BLaER1 (cell line): Measurements from ENCODE around the gene DNAH11.

ENCODE experiments used
- H3K27ac ChIP-seq: shearing (Covaris generic); formaldehyde crosslinking; 2 replicates; pipeline ENCODE4 v1.8.1; 2022
- H3K27me3 ChIP-seq: shearing (Covaris generic); formaldehyde crosslinking; 2 replicates; pipeline ENCODE4 v1.8.1; 2022
- H3K36me3 ChIP-seq: shearing (Covaris generic); formaldehyde crosslinking; 2 replicates; pipeline ENCODE4 v1.8.1; 2022
- H3K4me1 ChIP-seq: shearing (Covaris generic); formaldehyde crosslinking; 2 replicates; pipeline ENCODE4 v1.8.1; 2022
- H3K4me2 ChIP-seq: shearing (Covaris generic); formaldehyde crosslinking; 2 replicates; pipeline ENCODE4 v1.8.1; 2022
- H3K4me3 ChIP-seq: shearing (Covaris generic); formaldehyde crosslinking; 2 replicates; pipeline ENCODE4 v1.8.1; 2022
- H3K9ac ChIP-seq: shearing (Covaris generic); formaldehyde crosslinking; 2 replicates; pipeline ENCODE4 v1.8.1; 2022
- H3K9me3 ChIP-seq: shearing (Covaris generic); formaldehyde crosslinking; 2 replicates; pipeline ENCODE4 v1.8.1; 2022
- H4K20me1 ChIP-seq: shearing (Covaris generic); formaldehyde crosslinking; 2 replicates; pipeline ENCODE4 v1.8.1; 2022
- Cebpa-rat ChIP-seq: shearing (Covaris generic); IDR thresholded peaks from 2 replicates; pipeline ENCODE4 v1.8.1; 2022

DNAH11 gene

GRCh38 chr7:21616796-21617436, 74.1 kb downstream of the DNAH11 start:
- no peaks in the 10 kb centered on the region for H3K4me1 ChIP-seq
- no peak overlapping the region for H3K27ac ChIP-seq
- no peak overlapping the region for H3K4me3 ChIP-seq
- no peaks in the 10 kb centered on the region for H3K27me3 ChIP-seq
- H4K20me1 ChIP-seq = no peaks in the 10 kb centered on the region
- H3K4me2 ChIP-seq = no peak overlapping the region
- TF ChIP-seq Cebpa-rat = no peak
- no peak overlapping the region for H3K9ac ChIP-seq
- no peaks in the 10 kb centered on the region for H3K9me3 ChIP-seq
- H3K36me3 ChIP-seq = no peaks in the 10 kb centered on the region

DNA sequence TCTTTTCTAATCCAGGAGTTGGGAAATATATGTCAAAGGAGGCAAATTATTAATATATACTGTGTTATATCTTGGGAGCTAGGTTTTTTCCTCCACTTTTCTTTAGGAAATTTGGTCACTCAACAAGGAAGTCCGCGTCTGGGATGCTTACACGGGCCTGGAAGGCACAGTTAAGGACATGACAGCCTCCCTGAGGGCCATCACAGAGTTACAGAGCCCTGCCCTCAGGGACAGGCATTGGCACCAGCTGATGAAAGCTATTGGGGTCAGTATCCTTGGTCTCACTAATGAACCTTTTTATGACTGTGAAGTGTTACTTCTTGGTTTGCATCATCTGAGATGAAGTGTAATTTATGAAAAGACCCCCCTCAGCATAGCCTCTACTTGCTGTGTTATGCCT, 74.7 kb downstream of the DNAH11 start:
- Histone ChIP-seq H3K36me3 (no peaks in the 10 kb centered on the region), H3K27me3 (no peaks in the 10 kb centered on the region), H3K27ac (no peak overlapping the region), H3K9ac (no peak overlapping the region), H3K4me1 (no peaks in the 10 kb centered on the region), H3K4me3 (no peak overlapping the region), H3K9me3 (no peaks in the 10 kb centered on the region), H4K20me1 (no peaks in the 10 kb centered on the region), H3K4me2 (no peak overlapping the region)
- no peak for TF ChIP-seq Cebpa-rat

DNA sequence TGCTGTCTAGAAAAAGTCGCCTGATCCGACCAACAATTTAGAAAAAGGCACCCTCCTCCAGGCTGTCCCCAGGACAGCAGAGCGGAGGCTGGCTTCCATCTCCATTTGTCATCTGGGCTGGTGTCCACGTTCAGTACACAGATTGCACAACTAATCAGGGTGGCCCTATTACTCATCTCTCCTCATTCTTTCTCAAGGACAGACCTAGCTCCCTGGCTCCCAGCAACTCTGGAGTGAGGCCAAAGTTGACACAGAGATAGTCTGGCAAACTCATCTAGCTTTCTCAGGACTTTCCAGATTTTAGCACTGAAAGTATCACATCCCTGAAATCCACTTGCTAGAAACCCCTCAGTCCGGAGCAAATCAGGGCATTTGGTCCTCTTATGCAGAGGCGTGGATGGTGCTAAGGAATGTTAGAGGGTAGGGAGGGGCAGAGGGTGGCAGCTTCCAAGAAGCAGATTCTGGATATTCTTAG, 75.1 kb downstream of the DNAH11 start:
- no peaks in the 10 kb centered on the region for H3K9me3 ChIP-seq
- no peak overlapping the region for H3K9ac ChIP-seq
- H3K27me3 ChIP-seq = no peaks in the 10 kb centered on the region
- no peak overlapping the region for H3K27ac ChIP-seq
- TF ChIP-seq Cebpa-rat = no peak
- H3K36me3 ChIP-seq = no peaks in the 10 kb centered on the region
- no peaks in the 10 kb centered on the region for H3K4me1 ChIP-seq
- H3K4me2 ChIP-seq = no peak overlapping the region
- no peaks in the 10 kb centered on the region for H4K20me1 ChIP-seq
- no peak overlapping the region for H3K4me3 ChIP-seq

- no peaks in the 10 kb centered on the region for H3K9me3 ChIP-seq
- H3K27ac ChIP-seq = no peak overlapping the region
- H3K4me1 ChIP-seq = no peaks in the 10 kb centered on the region
- no peak for TF ChIP-seq Cebpa-rat
- no peaks in the 10 kb centered on the region for H3K27me3 ChIP-seq
- no peak overlapping the region for H3K4me3 ChIP-seq
- H4K20me1 ChIP-seq = no peaks in the 10 kb centered on the region
- H3K9ac ChIP-seq = no peak overlapping the region
- no peak overlapping the region for H3K4me2 ChIP-seq
- H3K36me3 ChIP-seq = no peaks in the 10 kb centered on the region
Measured at GRCh38 chr7:21618706-21619105, 75.9 kb downstream of the DNAH11 start.

- no peaks in the 10 kb centered on the region for H3K4me1 ChIP-seq
- no peaks in the 10 kb centered on the region for H3K27me3 ChIP-seq
- H3K4me2 ChIP-seq = no peak overlapping the region
- H4K20me1 ChIP-seq = no peaks in the 10 kb centered on the region
- H3K9ac ChIP-seq = no peak overlapping the region
- H3K27ac ChIP-seq = no peak overlapping the region
- H3K36me3 ChIP-seq = no peaks in the 10 kb centered on the region
- H3K9me3 ChIP-seq = no peaks in the 10 kb centered on the region
- H3K4me3 ChIP-seq = no peak overlapping the region
- TF ChIP-seq Cebpa-rat = no peak
Measured at GRCh38 chr7:21620054-21620453, 77.2 kb downstream of the DNAH11 start.

- H3K9me3 ChIP-seq = no peaks in the 10 kb centered on the region
- no peak overlapping the region for H3K4me2 ChIP-seq
- no peaks in the 10 kb centered on the region for H3K36me3 ChIP-seq
- H3K27me3 ChIP-seq = no peaks in the 10 kb centered on the region
- no peak for TF ChIP-seq Cebpa-rat
- H3K9ac ChIP-seq = no peak overlapping the region
- no peaks in the 10 kb centered on the region for H3K4me1 ChIP-seq
- no peak overlapping the region for H3K27ac ChIP-seq
- H4K20me1 ChIP-seq = no peaks in the 10 kb centered on the region
- H3K4me3 ChIP-seq = no peak overlapping the region
Measured at GRCh38 chr7:21624320-21624719, 81.5 kb downstream of the DNAH11 start.

DNA sequence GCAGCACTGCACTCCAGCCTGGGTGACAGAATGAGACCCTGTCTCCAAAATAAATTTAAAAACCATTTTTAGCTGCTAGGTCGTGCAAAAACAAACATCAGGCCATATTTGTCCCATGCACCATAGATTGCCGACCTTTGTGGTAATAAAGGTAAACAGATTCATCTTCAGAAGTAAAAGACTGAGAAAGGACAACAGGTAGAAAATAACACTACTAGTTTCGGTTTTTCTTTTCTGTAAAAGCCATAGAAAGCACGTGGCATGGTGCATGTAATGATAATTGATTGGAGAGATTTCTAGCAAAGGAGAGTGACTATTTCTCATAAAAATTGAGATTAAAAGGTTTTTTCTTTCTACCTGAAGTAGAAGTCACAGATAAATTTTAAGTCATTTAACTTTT, 93.9 kb downstream of the DNAH11 start:
- peaks cover 4% of the 10 kb centered on the region for H3K9me3 ChIP-seq

DNA sequence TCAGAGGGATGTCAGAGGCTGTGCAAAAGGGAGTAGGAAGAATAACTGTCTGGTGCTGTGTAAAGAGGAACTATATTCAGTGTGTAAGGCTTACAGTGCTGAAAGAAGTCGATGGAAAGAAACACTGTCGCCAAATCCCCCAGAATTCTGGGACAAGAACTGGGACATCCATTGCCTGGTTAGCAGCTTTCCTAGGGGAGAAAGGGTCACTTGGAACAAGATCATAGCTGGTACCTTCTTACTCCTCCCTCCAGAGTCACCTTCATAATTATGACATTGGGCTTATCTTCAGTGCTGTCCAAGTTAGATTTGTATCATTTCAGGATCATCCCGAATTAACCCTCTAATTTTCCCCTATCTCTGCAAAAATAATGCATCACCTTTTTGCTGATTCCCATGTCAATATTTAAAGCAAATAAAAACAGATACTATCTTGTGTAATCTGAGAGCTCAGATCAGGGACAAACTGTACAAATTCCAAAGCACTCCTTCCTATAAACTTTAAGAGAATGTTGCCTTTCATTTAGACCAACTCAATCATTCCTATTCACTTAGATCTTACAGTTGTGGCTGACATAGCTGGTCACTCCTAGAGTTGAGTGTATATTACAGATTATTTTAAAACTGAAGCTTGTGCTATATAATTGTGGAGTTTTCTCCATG, 96.5 kb downstream of the DNAH11 start:
- Histone ChIP-seq H3K4me1 (no peaks in the 10 kb centered on the region), H3K27ac (no peak overlapping the region), H3K9me3 (no peaks in the 10 kb centered on the region), H3K4me2 (no peak overlapping the region), H3K27me3 (no peaks in the 10 kb centered on the region), H4K20me1 (no peaks in the 10 kb centered on the region), H3K36me3 (no peaks in the 10 kb centered on the region), H3K4me3 (no peak overlapping the region), H3K9ac (no peak overlapping the region)
- no peak for TF ChIP-seq Cebpa-rat

More for the DNA sequence above, 93.9 kb downstream of the DNAH11 start:
- Histone ChIP-seq H3K4me3 (no peak overlapping the region), H3K9ac (no peak overlapping the region), H4K20me1 (no peaks in the 10 kb centered on the region), H3K4me1 (no peaks in the 10 kb centered on the region), H3K36me3 (no peaks in the 10 kb centered on the region), H3K27me3 (no peaks in the 10 kb centered on the region), H3K4me2 (no peak overlapping the region), H3K27ac (no peak overlapping the region)
- no peak for TF ChIP-seq Cebpa-rat

- Histone ChIP-seq H4K20me1 (no peaks in the 10 kb centered on the region), H3K9ac (no peak overlapping the region), H3K36me3 (no peaks in the 10 kb centered on the region), H3K9me3 (no peaks in the 10 kb centered on the region), H3K27ac (no peak overlapping the region), H3K27me3 (no peaks in the 10 kb centered on the region), H3K4me1 (no peaks in the 10 kb centered on the region), H3K4me3 (no peak overlapping the region), H3K4me2 (no peak overlapping the region)
- TF ChIP-seq Cebpa-rat = no peak
Measured at GRCh38 chr7:21640105-21640504, 97.3 kb downstream of the DNAH11 start.

DNA sequence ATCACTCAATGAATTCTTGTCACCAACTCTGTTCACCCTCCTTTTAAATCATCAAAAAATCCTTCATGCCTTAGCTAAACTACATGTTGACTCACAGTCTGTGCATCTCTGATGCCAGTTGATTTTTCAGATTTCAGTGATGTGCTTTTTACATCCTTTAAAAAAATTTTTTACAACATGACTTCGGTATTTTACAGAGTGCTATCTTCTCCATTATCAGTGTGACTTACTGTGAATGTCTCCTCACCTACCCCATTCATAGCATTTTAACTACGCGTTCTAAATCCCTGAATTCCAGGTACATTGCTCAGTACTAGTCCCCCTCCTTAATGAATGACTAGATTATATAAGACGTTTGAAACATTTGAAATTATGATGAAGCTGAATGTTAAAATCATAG, 98.7 kb downstream of the DNAH11 start:
- no peak overlapping the region for H3K4me2 ChIP-seq

More for the DNA sequence above, 98.7 kb downstream of the DNAH11 start:
- Histone ChIP-seq H3K27ac (no peak overlapping the region), H3K9me3 (no peaks in the 10 kb centered on the region), H4K20me1 (no peaks in the 10 kb centered on the region), H3K4me1 (no peaks in the 10 kb centered on the region), H3K4me3 (no peak overlapping the region), H3K9ac (no peak overlapping the region), H3K27me3 (no peaks in the 10 kb centered on the region), H3K36me3 (no peaks in the 10 kb centered on the region)
- no peak for TF ChIP-seq Cebpa-rat
